Measurements from ENCODE around the gene RAG2. TPM values are rescaled to one million over a fixed set of nuclear protein-coding genes. Genes with fewer than 3 reads are reported as not detected.

Gene RAG2
- total RNA-seq, 1 experiment from 2014 or later: not detected

- Mint-ChIP-seq H3K4me1 (peaks cover 0 to 3% of the 10 kb centered on the region in 2 experiments; a peak in 1 of 4 replicates), H3K4me3 (no peak overlapping the region), H3K27ac (no peak overlapping the region; a peak in 1 of 7 replicates), H3K9me3 (no peaks in the 10 kb centered on the region), H3K27me3 (ENCODE audit: low read depth) (no peaks in the 10 kb centered on the region), H3K36me3 (ENCODE audit: insufficient read depth in 1 of 3, low read depth in 3 of 3) (no peaks in the 10 kb centered on the region)
- H3K9ac ChIP-seq (ENCODE audit: extremely low read depth, insufficient read length, low read length): no peak overlapping the region
- H3K4me2 ChIP-seq (ENCODE audit: insufficient read depth, insufficient read length, low read length): no peak overlapping the region
- no peak overlapping the region for H4K5ac ChIP-seq (ENCODE audit: insufficient read length, low read depth, low read length)
- no peak overlapping the region for H2AK5ac ChIP-seq (ENCODE audit: insufficient read length, low read length)
- no peak overlapping the region for H2BK20ac ChIP-seq (ENCODE audit: low read depth, low read length, poor library complexity, severe bottlenecking)
- H3K27ac ChIP-seq (ENCODE audit: insufficient read length, low read depth, low read length): no peak overlapping the region
- no peak overlapping the region for H3T11ph ChIP-seq (ENCODE audit: low read length)
- H3K14ac ChIP-seq (ENCODE audit: insufficient read depth, low read length): no peak overlapping the region
- peaks cover 2% of the 10 kb centered on the region for H3K23me2 ChIP-seq (ENCODE audit: insufficient read length, low read depth, low read length, poor library complexity, severe bottlenecking)
- H4K91ac ChIP-seq (ENCODE audit: insufficient read length, low read depth, low read length): no peak overlapping the region
- no peak overlapping the region for H2BK15ac ChIP-seq (ENCODE audit: low read depth, low read length)
- no peak overlapping the region for H3K23ac ChIP-seq (ENCODE audit: insufficient read length, low read depth, low read length)
- no peaks in the 10 kb centered on the region for H3K4me1 ChIP-seq (ENCODE audit: insufficient read depth, low read length)
- no peak for DNase-seq
- no peak overlapping the region for H2AFZ ChIP-seq (ENCODE audit: low read length)
- H4K20me1 ChIP-seq (ENCODE audit: control insufficient read depth, insufficient read depth, insufficient read length): no peaks in the 10 kb centered on the region
- no peak overlapping the region for H2BK120ac ChIP-seq (ENCODE audit: low read depth, low read length, poor library complexity, severe bottlenecking)
- no peak overlapping the region for H2BK12ac ChIP-seq (ENCODE audit: insufficient read length, low read depth, low read length)
- H3K79me2 ChIP-seq (ENCODE audit: insufficient read depth, low read length): no peaks in the 10 kb centered on the region
- no peak overlapping the region for H3K4ac ChIP-seq (ENCODE audit: low read depth, low read length)
- H3K27me3 ChIP-seq (ENCODE audit: insufficient read depth, low read length): no peaks in the 10 kb centered on the region
- no peak overlapping the region for H2BK5ac ChIP-seq (ENCODE audit: insufficient read length, low read length)
- no peak overlapping the region for H3K18ac ChIP-seq (ENCODE audit: insufficient read length, low read depth, low read length)
- TF ChIP-seq, protein P1, sequence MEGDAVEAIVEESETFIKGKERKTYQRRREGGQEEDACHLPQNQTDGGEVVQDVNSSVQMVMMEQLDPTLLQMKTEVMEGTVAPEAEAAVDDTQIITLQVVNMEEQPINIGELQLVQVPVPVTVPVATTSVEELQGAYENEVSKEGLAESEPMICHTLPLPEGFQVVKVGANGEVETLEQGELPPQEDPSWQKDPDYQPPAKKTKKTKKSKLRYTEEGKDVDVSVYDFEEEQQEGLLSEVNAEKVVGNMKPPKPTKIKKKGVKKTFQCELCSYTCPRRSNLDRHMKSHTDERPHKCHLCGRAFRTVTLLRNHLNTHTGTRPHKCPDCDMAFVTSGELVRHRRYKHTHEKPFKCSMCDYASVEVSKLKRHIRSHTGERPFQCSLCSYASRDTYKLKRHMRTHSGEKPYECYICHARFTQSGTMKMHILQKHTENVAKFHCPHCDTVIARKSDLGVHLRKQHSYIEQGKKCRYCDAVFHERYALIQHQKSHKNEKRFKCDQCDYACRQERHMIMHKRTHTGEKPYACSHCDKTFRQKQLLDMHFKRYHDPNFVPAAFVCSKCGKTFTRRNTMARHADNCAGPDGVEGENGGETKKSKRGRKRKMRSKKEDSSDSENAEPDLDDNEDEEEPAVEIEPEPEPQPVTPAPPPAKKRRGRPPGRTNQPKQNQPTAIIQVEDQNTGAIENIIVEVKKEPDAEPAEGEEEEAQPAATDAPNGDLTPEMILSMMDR (conservative IDR thresholded peaks at IDR 0.05): no peak
- H3K9me3 ChIP-seq (ENCODE audit: control insufficient read depth, low read depth, low read length): no peaks in the 10 kb centered on the region
- H4K8ac ChIP-seq (replicated peaks; ENCODE audit: insufficient read length, low read depth, low read length): no peak overlapping the region
- H3K56ac ChIP-seq (ENCODE audit: insufficient read length, low read depth, low read length): no peak overlapping the region
- WGBS (ENCODE audit: extremely low coverage, insufficient read length, low lambda C conversion rate): no CpG with 5 or more reads among the region's 1 CpG
- no peaks in the 10 kb centered on the region for H3K79me1 ChIP-seq (ENCODE audit: insufficient read depth, low read depth, low read length, poor library complexity, severe bottlenecking)
Measured at GRCh38 chr11:36627006-36627405, 29.0 kb upstream of the RAG2 start.

Measured in H9 (cell line).